ENCODE measurements around the gene MATN3.
"Not testable (repeated sequence)": the region's sequence is repeated elsewhere in the genome, so short reads cannot be mapped to it uniquely, and the experiment has no call there.

The MATN3 gene, protein sequence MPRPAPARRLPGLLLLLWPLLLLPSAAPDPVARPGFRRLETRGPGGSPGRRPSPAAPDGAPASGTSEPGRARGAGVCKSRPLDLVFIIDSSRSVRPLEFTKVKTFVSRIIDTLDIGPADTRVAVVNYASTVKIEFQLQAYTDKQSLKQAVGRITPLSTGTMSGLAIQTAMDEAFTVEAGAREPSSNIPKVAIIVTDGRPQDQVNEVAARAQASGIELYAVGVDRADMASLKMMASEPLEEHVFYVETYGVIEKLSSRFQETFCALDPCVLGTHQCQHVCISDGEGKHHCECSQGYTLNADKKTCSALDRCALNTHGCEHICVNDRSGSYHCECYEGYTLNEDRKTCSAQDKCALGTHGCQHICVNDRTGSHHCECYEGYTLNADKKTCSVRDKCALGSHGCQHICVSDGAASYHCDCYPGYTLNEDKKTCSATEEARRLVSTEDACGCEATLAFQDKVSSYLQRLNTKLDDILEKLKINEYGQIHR

DNA sequence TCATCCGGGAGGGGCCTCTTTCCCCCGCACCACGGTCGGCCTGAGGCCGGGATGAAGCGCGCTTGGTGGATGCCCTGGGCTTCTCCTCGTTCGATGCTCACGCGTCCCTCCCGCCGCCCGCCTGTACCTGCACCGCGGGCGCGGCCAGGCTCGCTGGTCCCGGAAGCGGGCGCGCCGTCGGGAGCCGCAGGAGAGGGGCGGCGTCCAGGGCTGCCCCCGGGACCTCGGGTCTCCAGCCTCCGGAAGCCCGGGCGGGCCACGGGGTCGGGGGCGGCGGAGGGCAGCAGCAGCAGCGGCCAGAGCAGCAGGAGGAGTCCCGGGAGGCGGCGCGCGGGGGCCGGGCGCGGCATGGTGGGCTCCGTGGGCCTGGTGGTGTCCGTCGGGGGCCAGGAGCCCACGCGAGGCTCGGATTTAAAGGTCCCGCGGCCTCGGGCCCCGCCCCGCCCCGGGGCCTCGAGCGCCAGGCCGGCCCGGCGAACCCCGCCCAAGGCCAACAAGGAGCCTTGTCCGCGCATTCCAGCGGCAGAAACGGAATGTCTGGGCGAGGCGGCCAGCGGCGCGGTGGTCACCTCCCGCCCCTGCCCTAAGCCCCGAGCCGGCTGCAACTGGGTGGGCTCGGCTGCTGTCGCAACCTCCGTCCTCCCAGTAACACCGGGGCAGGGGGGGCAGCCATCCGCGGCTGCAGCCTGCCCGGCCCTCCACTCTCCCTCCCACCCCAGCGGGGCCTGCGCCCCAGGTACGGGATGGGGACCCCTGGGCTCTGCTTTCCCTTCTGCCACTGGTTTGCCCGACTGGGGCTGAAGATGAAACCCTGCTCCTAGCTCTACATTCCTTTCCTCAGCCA, at the start of gene MATN3:
TSS of gene MATN3 (minus strand) at position 387 of the 844 bp plus-strand sequence. CDS start at position 350, 37 bp downstream.
- DNase-seq: peak; percentile 4

GRCh38 chr2:20061940-20062339, 49.5 kb upstream of the MATN3 start:
- DNase-seq: no peak

DNA sequence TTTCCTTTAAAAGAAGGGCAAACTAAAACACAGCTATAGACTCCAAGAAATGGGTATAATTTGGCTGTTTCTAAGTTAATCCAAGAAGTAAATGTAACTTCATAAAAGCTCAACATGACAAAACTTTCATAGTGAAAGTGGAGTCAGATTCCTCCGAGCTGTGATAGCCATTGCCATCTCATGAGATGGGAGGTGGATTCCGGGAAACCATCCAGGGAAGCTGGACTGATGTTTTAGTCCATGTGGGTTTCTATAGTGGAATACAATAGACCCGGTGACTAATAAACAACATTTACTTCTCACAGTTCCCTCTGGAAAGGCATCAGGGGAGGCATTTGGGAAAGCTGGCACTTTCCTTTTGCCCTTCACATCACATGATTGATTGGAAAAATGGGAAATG, 49.0 kb upstream of the MATN3 start:
- no peak for DNase-seq

DNA sequence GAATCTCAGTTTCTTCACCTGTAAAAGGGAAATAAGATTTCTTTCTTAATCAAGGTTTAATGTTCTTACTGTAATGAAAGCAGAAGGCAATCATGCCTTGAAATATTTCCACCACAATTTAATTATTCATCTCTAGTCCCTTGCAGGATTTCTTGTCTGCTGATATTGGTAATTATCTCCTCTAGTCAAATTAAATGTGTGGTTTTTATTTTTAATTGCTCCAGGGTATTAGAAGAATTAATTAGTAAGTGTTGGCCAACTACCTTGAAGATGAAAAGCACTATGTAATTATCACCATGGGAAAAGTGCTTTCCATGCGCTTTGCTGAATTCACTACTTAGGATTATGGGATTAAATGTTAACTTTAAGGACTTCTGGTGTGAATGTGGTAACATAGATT, 47.6 kb upstream of the MATN3 start:
- DNase-seq: no peak

DNA sequence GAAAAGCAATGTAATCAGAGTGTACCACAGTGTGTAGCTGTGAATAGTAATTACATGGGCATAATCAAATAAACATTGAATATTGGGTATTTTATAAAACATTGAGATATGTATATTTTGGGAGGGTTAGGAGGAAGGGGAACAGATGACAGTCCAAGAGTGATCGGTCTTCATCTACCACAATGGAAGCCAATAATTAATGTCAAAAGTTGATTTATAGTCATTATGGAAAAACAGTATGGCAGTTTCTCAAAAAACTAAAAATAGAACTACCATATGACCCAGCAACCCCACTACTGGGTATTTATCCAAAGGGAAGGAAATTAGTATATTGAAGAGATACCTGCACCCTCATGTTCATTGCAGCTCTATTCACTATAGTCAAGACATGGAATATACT, 44.8 kb upstream of the MATN3 start:
- no peak for DNase-seq

DNA sequence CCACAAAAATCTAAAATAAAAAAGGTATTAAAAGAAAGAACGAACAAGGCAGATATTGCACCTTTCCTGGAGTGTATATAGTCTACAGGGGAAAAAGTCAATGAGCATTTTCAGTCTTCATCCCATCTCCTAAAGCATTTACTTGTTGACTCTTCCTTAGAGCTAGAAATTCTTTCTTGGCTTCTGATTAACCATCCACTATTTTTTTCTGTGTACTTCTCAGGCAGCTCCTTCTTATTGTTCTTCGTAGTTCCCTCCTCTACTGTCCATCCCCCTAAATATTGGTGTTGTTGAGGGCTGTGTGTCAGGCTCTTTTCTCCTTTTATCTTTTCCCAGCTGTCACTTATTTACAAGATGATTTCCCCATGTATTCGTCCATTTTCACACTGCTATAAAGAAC, 42.5 kb upstream of the MATN3 start:
- DNase-seq: no peak

DNA sequence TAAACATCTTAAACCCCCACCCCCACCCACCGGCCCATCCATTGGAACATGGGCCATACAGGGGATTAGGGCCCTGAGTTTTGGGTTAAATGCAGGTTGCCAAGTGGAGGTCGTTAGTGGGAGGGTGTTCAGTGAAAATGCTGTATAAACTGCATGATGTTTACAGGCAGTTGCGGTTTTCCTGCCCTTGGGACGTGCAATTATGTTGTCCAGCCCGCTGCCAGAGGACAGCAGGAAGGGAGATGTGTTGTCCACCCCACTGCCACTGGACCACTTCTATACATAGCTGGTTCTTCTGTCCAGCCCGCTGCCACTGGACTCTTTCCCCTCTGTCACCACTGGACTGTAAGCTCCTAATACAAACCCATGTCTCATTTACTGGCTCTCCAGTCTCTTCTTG, 41.7 kb upstream of the MATN3 start:
- no peak for DNase-seq

DNA sequence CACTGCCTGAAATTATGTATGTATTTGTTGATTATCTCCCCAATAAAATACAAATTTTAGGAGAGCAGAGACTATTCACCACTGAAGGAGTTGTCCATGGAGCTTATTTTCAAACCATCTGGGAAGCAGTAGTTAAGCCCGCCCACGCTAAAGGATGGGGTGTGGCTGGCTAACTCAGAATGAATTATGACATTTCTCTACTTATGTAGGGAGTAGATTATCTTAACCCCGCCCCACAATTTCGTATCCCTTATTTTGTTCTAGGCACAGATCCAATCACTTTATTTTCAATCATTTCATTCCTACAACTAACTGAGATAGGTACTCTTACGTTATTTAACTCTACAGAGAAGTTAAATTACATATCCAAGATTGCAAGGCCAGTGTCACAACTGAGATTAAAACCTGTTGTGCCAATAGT, 40.4 kb upstream of the MATN3 start:
- DNase-seq: no peak

GRCh38 chr2:20052229-20052851, 39.9 kb upstream of the MATN3 start:
- DNase-seq: no peak

GRCh38 chr2:20051532-20052228, 39.2 kb upstream of the MATN3 start, which contains the start of gene LAPTM4A:
Gene LAPTM4A, minus strand, starts transcription at chr2:20051628. Its CDS starts 108 bp downstream, at chr2:20051520.
- peak; percentile 97 for DNase-seq

- DNase-seq: peak; percentile 7
Observed at GRCh38 chr2:20050646-20051531, 38.4 kb upstream of the MATN3 start.

- DNase-seq: peak; percentile 17
Observed at GRCh38 chr2:20050104-20050645, 37.7 kb upstream of the MATN3 start.

GRCh38 chr2:20049637-20050036, 37.2 kb upstream of the MATN3 start:
- DNase-seq: no peak

- DNase-seq: no peak
Observed at GRCh38 chr2:20048488-20049448, 36.3 kb upstream of the MATN3 start.

DNA sequence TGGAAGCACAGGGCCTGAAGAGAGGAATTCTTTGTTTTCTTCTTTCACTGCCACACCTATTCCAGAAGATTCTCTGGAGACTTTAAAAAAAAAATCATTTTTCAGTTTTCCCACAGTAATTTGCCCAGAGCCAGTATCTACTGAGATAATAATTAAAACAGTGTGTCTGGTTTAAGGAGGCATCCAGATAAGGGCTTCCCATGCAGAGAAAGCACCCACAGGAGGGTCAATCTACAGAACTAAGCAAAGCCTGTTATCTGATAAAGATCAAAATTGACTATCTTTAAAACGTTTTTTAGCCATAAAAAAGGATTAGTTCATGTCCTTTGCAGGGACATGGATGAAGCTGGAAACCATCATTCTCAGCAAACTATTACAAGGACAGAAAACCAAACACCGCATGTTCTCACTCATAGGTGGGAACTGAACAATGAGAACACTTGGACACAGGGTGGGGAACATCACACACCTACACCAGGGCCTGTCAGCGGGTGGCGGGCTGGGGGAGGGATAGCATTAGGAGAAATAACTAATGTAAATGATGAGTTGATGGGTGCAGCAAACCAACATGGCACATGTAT, 33.3 kb upstream of the MATN3 start:
- DNase-seq: not testable (repeated sequence)

GRCh38 chr2:20044778-20045177, 32.3 kb upstream of the MATN3 start:
- DNase-seq: no peak

- no peak for DNase-seq
Observed at GRCh38 chr2:20042531-20042930, 30.1 kb upstream of the MATN3 start.

DNA sequence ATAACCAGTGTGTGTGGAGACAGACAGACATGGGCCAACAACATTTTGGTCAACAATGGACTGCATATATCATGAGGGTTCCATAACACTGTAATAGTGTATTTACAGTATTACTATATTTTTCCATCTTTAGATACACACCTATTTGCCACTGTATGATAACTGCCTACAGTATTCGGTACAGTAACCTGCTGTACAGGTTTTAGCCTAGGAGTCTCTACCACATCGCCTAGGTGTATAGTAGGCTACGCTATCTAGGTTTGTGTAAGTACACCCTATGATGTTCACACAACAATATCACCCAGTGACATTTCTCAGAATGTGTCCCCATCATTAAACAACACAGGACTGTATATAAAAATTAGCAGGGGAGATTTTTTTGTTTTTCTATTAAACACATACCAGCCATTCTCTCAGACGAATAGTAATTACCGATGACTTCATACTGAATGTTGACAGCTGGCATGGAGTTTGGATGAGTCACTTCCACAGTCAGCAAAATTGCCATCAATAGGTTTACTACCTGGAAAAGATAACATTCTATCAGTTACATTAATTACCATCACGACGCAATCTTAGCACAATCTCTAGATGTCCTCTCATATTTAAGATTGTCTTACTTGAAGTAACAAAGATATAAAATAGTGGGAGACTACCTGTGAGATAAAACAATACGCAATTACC, 28.2 kb upstream of the MATN3 start:
- no peak for DNase-seq

GRCh38 chr2:20037660-20038059, 25.2 kb upstream of the MATN3 start:
- no peak for DNase-seq
